NCI-H748 treated with DMSO at 0.1 percent for 48 hours (cell line): Measurements from ENCODE around the gene GALC.
A peak's percentile ranks its signal among the peaks of the same experiment; 100 is the strongest.
"Not testable (repeated sequence)": the region's sequence is repeated elsewhere in the genome, so short reads cannot be mapped to it uniquely, and the experiment has no call there.

Source experiments
- DNase-seq: peaks from one replicate; lab custom pipeline; 2025; lab: John Stamatoyannopoulos, UW

The GALC gene

DNA sequence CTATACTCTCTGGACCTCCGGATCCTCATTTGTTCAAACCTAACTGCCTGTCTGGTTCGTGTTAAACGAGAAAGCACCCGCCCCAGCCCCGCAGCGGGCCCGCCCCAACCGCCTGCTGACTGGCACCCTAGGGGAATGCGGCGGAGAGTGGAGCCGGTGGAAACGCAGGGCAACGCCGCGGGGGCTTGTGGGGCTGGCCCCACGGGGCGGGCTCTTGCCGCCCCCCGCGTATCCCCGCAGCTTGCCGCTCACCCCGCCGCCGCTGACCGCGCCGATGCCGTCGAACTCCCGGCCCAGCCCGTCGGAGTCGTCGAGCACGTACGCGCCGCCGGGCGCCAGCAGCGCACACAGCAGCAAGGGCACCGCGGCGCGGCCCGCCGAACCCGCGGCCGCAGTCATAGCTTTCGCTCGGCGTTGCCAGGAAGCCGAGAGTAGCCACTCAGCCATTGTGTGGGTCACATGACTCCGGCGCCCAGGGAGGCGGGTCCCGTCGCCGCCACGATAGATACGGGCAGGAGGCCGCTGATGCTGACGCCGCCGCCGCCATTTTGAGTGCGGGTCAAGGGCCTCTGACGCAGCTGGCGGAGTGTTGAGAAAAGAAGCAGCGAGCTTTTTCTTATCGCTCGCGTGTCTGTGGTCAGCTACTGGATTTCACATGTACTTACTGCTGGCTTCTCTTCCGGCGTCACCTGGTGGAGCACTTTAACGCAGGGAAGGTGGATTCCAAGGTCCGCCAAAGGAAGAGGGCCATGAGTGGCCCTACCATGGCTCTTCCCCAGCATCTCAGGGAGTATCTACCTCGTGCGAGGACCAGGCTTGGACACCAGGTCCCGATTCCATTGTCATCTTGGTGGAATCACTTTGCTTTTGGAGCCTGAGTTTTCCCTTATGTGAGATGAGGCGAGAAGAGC, at the start of gene GALC:
Gene GALC (minus strand): TSS at position 465 of the 911 bp plus-strand sequence. CDS start 18 bp downstream, at position 447.
- DNase-seq: peak; percentile 84

DNA sequence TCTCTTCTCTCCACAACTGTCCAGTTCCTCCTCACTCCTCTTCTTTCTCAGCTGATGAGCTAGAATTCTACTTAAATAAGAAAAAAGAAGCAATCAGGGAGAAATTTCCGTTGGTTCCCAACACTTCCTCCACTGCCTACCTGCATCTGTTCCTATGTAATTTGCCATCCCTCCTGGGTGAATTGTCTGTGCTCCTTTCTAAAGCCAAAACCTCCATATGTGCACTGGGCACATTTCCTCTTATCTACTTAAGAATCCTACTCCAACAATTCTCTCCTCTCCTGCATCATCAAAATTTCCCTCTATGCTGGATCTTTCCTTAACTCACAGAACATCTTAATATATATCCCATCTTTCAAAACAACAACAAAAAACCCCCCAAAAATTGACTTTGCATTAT, 47.2 kb upstream of the GALC start:
- no peak for DNase-seq

DNA sequence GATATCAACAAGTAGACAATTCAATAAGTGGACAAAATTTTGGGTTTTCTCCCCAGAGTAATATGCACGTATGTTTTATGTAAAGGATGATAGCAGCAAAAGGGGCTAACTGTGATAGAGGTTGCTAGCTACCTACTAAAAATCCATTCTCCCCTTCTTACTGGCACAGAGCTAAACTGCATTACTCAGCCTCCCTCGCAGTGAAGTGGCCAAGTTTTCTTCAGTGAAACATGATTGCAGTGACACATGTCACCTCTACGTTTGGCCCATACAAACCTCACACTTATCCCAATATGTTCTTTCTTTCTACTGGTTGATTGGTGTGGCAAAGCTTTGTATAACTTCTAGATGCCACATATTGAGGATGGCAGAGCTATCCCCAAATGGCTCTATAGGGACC, 46.2 kb upstream of the GALC start:
- no peak for DNase-seq

DNA sequence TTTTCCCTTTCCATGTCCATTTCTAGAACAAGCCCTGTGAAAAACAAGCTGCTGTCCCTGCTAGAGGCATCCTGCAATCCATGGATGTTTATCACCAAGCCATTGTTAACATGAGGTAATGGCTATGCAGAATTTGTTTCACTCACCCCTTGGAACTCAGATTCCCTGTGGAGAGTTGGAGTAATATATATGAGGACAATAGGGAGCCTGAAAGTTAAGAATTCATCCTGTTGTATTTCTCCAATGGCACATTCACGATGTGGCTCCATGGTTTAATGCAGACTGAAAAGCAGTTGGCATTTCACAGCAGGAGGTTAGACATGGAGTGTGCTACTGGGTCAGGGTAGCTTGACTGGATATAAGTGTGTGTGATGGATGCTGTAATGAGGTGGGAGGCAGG, 44.3 kb upstream of the GALC start:
- no peak for DNase-seq

DNA sequence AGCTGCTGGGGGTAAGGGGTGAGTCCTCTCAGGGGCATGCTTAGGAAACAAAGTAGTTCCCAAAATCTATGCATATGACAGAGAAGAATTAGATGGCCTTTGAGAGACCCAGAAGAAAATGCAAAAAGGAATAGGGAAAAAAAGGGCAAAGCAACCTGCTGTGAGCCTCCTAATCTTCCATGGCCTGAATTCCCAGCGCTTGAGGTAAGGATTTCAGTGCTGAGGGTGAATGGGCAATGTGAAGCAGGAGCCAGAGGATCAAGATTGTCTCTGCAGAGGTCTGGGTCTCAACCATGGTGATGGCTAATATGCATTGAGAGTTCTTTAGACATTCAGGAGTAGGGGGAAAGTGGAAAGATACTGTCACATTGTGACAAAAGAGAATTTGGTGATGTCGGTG, 43.4 kb upstream of the GALC start:
- DNase-seq: no peak

DNA sequence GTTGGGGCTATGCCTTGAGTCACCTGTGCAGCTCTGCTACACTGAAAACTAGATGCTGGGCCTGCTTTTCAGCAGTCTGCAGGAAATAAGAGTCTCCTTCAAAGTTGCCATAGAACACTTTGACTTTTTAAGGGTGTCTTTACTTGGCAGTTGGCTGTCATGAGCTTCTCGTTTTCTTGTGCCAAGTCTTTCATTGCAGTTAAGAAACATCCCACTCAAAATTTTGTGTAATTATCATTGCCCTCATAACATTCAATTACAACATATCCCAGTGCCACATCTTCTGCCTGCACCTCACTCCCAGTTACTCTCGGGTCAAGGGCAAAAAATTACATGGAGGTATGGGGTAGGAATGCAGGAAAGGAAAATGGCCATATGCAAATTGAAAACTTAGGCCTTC, 41.1 kb upstream of the GALC start:
- no peak for DNase-seq

DNA sequence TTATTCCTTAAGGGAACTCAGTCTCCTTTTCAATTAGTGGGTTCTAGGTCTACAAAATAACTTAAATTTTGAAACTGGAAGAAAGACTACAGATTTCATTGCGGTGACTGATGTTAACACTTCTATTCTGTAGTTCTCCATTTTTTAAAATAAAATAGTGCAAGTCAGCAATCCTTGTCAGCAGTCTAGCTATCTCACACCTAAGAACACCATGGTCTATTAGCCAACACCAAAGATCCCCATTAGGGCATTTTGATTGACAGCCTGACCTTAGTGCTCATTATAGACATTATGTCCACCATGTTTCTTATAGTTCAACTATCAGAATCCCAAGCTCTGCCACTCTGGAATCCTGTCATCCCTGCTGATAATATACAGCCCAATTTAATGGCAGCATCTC, 39.4 kb upstream of the GALC start:
- DNase-seq: no peak

DNA sequence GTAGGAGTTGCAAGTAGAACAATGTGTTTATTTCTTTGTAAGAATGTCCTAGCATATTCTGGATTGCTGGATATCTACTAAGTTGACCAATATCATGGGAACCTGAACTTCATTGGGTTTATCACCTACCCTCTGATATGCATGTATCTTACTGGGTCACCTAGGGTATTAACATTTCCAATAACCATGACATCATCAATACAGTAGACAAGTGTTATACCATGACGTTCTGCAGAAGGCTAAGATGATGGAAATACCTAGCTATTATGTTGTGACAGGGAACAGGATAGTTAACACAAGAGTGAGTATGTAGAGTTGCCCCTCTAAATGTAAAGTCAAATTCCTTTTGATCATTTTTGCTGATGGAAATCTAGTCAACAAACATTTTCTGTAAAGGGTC, 37.9 kb upstream of the GALC start:
- DNase-seq: no peak

DNA sequence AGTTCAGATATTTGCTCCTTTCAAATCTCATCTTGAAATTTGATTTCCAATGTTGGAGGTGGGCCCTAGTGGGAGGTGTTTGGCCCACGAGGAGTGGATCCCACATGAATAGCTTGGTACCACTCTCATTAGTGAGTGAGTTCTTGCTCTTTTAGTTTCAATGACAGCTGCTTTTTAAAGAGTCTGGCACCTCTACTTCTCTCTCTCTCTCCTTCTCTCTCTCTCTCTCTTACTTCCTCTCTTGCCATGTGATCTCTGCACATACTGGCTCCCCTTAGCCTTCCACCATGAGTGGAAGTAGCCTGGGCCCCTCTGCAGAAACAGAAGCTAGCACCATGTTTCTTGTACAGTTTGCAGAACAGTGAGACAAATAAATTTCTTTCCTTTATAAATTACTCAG, 37.1 kb upstream of the GALC start:
- no peak for DNase-seq

DNA sequence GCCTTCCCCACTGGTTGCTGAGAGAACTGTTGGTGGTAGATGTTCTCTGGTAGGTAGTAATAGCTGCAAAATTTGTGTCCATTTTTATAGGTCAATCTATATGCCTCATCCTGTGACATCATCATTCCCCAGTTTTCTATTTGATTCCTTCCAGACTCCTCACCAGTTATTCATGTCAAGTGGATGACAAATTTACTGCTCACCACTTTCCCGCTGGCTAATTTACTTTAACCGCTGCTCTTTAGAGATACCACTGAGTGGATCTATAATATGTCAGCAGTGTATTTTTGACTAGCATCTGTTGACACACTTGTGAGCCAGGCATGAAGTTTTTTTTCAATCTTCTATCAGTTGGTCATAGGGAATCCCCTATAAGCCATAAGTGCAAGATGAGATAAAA, 36.5 kb upstream of the GALC start:
- no peak for DNase-seq

DNA sequence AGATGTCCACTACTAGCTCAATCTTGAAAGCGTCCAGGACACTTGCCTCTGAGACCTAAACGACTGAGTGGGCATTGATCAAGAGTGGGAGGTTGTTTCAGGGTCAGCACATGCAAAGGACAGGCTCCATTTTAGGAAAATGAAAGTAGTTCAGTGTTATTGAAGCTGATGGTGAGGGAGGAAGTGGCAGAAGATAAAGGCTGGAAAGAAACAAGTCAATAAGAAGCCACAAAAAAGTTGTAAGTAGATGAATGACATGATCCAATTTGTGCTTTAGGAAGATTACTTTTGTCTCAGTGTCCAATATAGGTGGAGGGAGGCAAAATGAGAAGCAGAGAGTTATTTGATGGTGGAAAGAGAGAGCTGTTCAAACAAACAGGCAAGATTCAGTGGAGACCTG, 33.9 kb upstream of the GALC start:
- no peak for DNase-seq

DNA sequence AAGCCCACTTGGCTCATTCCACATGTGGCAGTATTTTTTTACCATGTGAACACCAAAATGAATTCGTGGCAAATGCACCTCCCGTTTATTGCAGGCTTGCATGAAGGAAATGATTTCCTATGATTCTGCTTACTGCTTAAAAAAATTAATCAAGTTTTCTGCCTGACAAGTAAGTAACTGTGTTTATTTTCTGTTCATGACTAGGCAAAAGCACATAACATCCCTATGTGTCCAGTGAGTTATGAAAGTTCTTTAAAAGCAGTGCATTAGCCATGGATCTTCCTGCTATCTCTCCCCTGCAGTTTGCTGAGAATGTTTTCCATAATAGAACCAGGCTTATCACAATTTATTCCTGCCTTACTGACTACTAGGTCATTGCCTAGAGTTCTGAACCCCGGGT, 32.3 kb upstream of the GALC start:
- no peak for DNase-seq

DNA sequence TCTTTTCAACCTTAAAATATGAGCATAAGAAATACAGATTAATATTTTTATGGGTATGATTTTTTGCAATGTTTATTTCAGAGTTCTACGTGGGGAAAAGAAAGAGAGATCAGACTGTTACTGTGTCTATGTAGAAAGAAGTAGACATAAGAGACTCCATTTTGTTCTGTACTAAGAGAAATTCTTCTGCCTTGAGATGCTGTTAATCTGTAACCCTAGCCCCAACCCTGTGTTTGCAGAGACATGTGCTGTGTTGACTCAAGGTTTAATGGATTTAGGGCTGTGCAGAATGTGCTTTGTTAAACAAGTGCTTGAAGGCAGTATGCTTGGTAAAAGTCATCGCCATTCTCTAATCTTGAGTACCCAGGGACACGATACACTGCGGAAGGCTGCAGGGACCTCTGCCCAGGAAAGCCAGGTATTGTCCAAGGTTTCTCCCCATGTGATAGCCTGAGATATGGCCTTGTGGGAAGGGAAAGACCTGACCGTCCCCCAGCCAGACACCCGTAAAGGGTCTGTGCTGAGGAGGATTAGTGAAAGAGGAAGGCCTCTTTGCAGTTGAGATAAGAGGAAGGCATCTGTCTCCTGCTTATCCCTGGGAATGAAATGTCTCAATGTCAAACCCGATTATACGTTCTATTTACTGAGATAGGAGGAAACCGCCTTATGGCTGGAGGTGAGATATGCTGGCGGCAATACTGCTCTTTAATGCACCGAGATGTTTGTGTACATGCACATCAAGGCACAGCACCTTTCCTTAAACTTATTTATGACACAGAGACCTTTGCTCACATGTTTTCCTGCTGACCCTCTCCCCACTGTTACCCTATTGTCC, 31.5 kb upstream of the GALC start:
- DNase-seq: not testable (repeated sequence)

DNA sequence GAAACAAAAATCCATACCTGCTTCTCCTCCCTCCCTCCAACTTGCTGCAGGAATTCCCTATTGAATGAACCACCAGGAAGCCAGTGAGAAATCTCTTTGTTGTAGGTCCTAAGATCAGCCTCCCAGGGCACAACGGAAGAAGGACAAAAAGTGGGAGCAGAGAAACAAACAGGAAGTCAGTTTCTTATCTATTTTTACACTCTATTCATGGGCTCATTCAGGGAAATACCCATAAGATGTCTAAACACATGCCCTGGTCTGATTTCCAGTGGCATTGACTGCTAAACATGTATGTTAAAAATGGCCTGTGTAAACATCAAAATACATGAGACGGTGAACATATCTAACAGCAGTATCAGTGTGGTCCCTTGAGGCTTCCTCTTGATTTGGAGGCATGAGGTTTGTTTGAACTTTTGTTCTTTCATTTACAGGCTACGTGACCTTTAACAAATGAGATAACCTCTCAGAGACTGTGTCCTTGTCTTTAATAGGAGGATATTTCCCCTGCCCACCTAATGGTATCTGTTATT, 30.7 kb upstream of the GALC start:
- DNase-seq: no peak

DNA sequence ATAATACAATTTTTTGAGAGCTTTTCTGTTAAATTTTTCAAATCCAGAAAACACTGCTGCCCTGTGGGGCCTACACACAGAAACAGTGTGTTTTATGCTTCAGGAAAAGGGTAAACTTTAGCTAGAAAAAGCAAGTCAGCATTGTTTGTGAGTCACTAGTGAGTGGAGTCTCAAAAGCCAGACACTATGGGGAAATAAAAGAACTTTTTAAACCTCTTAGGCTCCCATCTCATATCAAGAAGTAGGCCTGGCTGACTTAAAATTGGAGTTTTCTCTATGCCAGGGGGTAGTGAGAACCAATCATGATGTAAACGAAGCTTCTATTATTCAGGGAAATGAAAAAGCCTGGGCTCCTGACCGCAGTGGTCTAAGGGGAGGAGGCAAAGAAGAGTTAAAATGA, 24.6 kb upstream of the GALC start:
- no peak for DNase-seq

DNA sequence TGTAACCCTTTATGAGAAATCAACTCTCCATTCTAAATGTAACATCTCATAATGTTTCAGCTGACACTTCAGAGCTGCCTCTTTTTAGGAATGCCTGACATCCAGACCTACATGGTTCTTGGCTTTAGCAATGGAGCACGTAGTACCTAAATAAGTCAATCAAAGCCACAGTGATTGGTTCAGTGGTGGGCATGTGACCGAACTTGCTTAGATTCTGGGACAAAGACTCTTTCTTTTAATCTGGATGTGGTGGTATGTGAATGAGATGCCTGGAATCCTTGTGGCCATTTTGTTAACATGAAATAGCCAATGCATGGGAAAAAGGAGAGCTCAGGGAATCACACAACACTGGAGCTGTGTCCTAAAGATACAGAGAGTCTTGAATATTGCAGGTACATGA, 23.8 kb upstream of the GALC start:
- no peak for DNase-seq

DNA sequence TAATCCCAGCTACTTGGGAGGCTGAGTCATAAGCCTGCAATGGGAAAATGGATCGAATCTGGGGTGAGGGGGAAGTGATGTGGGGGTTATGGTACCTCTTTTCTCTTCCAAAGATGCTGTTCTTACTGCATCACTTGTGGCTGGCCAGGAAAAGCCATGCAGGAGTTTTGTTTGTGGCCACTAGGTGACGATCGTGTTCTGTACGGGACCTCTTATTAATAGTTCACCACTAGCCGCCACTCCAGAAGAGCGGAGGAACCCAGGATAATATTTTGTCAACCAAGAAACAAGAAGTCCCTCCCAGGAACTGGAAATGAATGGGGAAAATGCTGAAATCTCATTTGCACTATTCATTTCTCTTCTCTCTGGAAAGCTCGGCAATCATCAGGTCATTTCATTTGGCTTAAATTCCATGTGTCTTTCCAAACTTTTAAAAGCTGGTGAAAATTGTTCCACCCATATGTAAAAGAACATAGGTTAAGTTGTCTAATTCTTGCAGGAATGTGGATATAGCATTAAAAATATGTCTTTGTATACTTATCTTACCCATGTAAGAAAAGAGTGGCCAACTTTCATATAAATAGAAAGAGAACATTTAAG, 20.9 kb upstream of the GALC start:
- DNase-seq: peak; percentile 88

DNA sequence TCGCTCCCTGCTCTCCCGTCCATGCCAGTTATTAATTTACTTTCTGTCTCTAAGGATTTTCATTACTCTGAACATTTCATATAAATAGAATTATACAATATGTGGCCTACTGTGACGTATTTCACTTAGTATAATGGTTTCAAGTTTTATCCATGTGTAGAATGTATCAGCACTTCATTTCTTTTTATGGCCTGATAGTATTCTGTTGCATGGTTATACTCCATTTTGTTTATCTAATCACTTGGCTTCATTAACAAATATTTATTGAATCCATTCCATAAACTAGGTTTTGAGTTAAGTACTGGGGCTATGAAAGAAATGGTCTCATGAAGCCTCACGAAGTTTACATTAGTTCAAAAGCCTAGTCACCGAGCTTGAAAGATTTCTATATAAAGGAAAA, 19.5 kb upstream of the GALC start:
- DNase-seq: no peak

DNA sequence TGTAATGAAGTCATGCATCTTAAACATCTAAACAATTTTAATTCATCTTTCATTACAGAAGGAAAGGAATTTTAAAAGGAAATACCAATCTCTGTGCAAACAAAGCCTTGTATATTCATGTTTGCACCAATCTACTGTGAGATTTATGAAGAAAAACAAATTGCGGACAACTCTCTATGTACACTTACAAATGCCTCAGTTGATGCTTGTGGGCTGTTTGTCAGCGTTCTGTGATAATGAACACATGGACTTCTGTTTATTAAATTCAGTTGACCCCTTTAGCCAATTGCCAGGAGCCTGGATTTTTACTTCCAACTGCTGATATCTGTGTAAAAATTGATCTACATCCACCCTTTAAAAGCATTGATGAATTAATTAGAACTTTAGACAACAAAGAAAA, 17.3 kb upstream of the GALC start:
- no peak for DNase-seq

DNA sequence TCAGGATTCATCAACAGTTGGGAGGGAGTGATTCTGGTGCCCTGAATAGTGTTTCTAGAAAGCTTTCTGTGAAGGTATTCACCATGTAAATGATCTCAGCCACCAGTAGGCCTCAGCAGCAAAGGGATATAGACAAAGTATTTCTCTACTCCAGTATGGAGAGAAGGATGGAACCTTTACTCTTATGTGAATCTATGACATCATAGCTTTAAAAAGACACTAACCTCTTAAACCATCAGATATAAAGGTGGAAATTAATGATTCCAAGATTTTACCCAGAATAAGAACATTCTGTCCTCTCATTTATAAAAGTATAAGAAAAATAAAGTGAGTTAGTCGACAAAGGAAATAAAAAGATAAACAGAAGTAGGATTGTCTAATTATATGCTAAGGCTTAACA, 16.5 kb upstream of the GALC start:
- no peak for DNase-seq

DNA sequence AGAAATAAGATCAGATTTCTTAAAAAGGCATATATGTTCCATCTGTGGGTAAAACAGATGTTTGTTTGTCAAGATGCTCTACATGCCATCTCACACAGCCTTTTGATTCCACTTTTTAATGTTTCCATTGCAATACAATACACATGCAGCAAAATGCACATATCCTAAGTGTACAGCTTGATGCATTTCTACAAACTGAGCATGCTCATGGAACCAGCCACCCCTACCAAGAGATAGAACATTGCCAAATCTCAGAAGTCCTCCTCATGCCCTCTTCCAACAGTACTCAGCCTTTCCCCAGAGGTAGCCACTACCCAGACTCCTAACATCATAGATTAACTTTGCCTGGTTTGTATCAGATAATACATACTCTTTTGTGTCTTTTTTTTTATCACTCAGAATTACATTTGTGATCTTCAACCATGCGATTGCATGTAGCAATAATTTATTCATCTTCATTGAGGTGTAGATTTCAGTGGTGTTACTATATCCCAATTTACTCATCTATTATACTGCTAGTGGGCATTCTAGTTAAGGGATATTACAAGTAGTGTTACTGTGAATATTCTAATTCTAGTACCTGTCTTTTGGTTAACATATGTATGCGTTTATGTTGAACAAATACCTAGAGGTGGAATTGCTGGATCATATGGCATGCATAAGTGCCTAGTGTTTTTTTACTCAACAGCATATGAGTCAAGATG, 15.2 kb upstream of the GALC start:
- no peak for DNase-seq

DNA sequence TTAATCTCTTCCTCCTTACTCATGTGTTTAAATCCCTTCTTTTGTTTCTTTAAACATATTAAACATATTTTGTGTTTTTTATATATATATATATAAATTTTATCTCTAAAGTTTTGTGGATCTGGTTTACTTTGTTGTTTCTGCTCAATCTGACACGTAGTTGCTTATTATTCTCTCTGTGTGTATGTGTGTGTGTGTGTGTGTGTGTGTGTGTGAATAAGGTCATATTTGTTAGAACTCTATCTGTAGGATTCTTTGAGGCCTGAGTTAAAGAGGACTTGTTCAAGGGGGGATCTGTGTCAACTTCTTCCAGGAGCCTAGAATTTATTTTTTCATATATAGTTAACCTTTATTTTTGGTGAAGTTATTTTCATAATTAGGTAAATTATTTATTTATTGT, 14.6 kb upstream of the GALC start:
- no peak for DNase-seq
